Mononuclear cell (primary cell): Measurements from ENCODE around the gene CASP2. TPM values are rescaled to one million over a fixed set of nuclear protein-coding genes. Genes with fewer than 3 reads are reported as not detected.

Experiments used
- H3K27me3 ChIP-seq: 2 replicates; pipeline ENCODE4 v1.6.0; 2011; ENCODE audit warnings: low read length, control low read depth; ENCODE audit not compliant: insufficient read depth
- H3K4me1 ChIP-seq: 2 replicates; pipeline ENCODE4 v1.5.1; 2011; ENCODE audit warnings: mild to moderate bottlenecking, low read length, control low read depth; ENCODE audit not compliant: insufficient read depth
- H3K4me3 ChIP-seq: 2 replicates; pipeline ENCODE4 v1.5.1; 2011; ENCODE audit warnings: mild to moderate bottlenecking, low read length, moderate library complexity
- H3K9me3 ChIP-seq: 2 replicates; pipeline ENCODE4 v1.5.1; 2011; ENCODE audit warnings: low read depth, mild to moderate bottlenecking, control low read depth, low read length
- total RNA-seq: library from RNA; depleted of rRNA; stranded (reverse); fragments of >200 nt; gene quantifications from one replicate; pipeline ENCODE4 v1.2.3, GENCODE V29; 2012

Gene CASP2
- total RNA-seq, 1 donor, result 13.7 TPM

DNA sequence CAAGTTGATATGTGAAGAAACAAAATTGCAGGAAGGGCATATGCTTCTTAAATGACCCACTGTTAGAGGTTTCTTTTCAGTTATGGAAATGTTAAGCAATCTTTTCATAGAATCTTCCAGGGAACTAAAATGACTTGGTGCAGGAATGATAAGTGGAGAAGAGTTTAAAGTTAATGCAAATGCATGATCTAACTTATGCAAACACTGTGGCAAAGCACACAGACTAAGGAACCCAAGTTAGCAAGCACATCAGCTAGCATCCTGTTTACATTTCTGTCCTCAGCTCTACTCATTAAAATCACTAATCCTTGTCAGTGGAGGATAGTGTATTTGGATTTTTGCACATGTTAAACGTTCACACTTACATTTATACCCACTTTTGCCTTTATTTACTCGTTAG is 37.1 kb downstream of the CASP2 start:
- peaks cover 16% of the 10 kb centered on the region for H3K4me1 ChIP-seq
- no peak overlapping the region for H3K4me3 ChIP-seq
- no peaks in the 10 kb centered on the region for H3K9me3 ChIP-seq

DNA sequence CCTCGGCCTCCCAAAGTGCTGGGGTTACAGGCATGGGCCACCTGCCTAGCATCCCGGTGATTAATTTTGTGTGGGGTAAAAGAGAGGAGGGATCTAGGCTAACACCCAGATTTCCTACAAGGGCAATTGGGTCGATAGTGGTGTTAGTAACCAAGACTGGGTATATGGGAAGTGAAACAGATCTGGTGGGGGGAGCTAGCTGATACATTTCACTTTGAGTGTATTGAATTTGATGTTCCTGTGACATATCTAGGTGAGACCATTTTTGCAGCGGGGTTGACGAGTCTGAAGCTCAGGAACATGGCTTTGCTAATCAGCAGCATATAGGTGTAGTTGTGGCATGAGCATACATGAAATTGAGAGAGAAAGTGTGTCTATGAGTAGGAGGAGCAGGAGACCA is 39.8 kb downstream of the CASP2 start:
- H3K9me3 ChIP-seq, result no peaks in the 10 kb centered on the region
- H3K27me3 ChIP-seq, result no peaks in the 10 kb centered on the region
- H3K4me1 ChIP-seq, result peaks cover 20% of the 10 kb centered on the region
- no peak overlapping the region for H3K4me3 ChIP-seq

More for the DNA sequence above, 37.1 kb downstream of the CASP2 start:
- no peaks in the 10 kb centered on the region for H3K27me3 ChIP-seq

DNA sequence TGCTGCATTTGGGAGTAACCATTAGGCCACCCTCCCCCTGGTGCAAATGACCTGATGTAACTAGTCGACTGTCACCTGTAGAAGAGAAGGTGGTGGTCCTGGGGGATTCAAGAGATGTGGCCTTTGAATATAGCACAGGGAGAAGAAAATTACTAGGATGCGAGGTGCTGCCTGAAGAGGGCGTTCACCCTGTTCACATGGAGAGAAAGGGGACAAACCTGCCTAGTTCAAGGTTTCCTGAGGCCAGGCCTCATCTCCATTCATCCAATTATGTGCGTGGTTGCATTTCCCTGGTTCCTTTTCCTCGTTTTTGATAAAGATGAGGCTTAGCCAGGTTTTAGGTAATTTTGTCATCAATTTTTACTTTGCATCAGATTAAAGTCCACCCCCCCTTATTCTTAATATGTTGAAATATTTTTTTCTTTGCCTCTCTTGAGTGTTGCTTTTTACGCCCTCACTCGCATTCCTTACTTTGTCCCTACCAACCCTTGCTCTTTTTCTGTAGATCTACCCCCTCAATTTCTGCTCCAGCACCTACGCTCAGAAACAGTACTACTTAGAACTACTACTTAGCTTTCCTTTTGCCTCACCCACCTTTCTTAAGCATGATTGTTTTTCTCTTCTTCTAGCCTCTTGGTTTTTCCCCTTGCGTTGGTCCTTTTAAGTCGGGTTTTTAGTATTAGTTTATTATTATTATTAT is 41.5 kb downstream of the CASP2 start:
- H3K27me3 ChIP-seq, result no peaks in the 10 kb centered on the region
- no peaks in the 10 kb centered on the region for H3K9me3 ChIP-seq
- H3K4me1 ChIP-seq, result peaks cover 12% of the 10 kb centered on the region
- H3K4me3 ChIP-seq, result no peak overlapping the region

DNA sequence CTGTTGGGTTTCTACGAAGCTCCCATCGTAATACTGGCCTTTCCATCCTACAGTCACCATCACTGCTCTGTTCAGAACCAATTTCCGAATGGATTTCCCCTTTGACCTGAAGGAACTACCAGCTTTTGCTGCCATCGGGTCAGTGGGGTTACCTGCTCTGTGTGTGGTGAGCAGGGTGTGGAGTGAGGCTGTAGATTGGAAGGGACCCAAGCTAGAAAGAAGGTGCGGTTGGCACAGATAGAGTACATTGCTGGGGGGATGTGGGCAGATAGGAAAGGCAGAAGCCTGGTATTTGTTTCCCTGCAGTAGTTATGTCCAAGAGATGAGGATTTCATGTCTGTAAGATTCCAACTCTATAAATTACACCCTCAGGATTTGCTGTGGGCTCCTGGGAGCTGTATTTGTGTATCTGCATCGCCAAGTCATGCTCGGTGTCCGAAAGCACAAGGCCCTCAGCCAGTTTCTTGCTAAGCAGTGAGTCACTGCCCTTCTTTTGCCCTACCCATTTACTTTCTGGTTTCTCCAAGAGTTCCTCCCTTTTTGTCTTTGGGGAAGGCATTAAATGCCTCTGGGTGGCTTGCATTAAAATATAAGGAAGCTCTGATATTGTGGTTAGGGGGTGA is 43.1 kb downstream of the CASP2 start:
- Histone ChIP-seq H3K4me3 (no peak overlapping the region), H3K27me3 (no peaks in the 10 kb centered on the region), H3K4me1 (peaks cover 12% of the 10 kb centered on the region), H3K9me3 (no peaks in the 10 kb centered on the region)

DNA sequence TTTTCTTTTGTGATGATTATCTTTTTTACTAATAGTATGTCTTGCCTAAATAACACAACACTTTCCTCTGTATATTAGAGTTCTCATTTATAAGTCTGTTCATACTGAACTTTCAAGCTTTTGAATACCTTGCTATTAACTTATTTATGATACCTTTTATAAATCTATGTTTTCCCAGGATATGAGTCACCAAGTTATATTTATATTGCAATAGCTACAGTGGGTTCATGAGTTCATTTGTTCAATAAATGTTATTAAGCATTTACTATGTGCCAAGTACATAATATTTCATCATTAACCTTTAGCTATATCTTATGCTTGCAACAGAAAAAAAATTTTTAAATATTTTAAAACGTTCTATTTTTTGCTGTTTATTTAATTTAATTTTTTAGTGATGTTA is 46.1 kb downstream of the CASP2 start:
- no peak overlapping the region for H3K4me3 ChIP-seq
- H3K4me1 ChIP-seq, result peaks cover 9% of the 10 kb centered on the region
- H3K9me3 ChIP-seq, result no peaks in the 10 kb centered on the region
- no peaks in the 10 kb centered on the region for H3K27me3 ChIP-seq

DNA sequence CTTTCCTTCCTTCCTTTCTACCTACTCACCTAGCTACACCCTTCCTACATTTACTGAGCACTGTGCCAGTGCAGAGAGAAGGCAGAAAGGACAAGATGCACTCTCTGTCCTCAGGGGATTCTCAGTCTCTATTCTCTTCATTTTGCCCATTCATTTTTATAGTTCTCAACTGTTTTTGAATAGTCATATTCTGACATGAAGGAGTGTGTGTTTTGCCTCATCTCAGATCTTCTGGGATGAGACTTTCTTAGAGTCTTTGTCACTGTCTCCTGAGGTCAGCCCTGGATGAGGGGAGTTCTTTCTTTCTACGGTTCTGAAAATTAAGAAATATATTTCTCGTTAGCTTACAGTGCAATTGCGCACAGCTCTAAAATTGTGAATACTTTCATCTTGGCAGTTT is 49.1 kb downstream of the CASP2 start:
- no peaks in the 10 kb centered on the region for H3K4me1 ChIP-seq
- no peak overlapping the region for H3K4me3 ChIP-seq
- H3K9me3 ChIP-seq, result no peaks in the 10 kb centered on the region
- no peaks in the 10 kb centered on the region for H3K27me3 ChIP-seq

DNA sequence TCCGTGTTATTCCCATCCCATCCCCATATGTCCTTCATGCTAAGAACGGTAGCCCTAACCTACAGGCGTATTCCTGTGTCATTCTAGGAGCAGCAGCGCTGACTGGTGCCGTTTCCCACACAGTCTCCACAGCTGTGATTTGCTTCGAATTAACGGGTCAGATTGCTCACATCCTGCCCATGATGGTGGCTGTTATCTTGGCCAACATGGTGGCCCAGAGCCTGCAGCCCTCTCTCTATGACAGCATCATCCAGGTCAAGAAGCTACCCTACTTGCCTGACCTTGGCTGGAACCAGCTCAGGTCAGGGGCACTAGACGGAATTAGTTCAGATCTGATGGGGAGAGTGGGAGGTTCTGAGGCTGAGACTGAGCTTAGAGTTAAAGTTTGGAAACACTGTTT is 53.7 kb downstream of the CASP2 start:
- H3K4me3 ChIP-seq, result no peak overlapping the region
- peaks cover 2% of the 10 kb centered on the region for H3K27me3 ChIP-seq
- no peaks in the 10 kb centered on the region for H3K9me3 ChIP-seq
- H3K4me1 ChIP-seq, result peaks cover 9% of the 10 kb centered on the region

DNA sequence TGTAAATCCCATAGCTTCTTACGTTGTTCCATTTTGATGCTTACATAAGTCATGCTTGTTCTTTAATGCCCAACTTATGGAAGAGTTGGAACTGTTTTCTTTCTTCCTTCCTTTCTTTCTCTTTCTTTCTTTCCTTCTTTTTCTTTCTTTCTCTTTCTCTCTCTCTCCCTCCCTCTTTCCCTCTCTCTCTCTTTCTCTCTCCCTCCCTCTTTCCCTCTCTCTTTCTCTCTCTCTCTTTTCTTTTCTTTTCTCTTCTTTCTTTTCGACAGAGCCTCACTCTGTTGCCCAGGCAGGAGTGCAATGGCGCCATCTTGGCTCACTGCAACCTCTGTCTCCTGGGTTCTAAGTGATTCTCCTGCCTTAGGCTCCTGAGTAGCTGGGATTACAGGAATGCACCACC is 55.4 kb downstream of the CASP2 start:
- peaks cover 9% of the 10 kb centered on the region for H3K4me1 ChIP-seq
- no peak overlapping the region for H3K4me3 ChIP-seq
- no peaks in the 10 kb centered on the region for H3K9me3 ChIP-seq
- peaks cover 5% of the 10 kb centered on the region for H3K27me3 ChIP-seq

DNA sequence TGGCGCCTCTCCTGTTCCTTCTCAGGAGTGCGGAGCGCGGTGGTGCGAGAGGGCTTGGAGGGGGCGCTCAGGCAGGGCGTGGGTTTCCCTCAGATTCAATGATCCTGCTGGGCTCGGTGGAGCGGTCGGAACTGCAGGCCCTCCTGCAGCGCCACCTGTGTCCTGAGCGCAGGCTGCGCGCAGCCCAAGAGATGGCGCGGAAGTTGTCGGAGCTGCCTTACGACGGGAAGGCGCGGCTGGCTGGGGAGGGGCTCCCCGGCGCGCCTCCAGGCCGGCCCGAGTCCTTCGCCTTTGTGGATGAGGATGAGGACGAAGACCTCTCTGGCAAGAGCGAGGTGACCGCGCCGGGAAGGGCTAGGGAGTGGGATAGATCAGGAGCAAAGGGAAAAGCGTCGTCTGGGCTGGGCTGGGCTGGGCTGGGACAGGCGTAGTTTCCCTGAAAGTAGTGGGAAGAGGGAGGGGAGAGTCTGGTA is 57.3 kb downstream of the CASP2 start:
- H3K4me1 ChIP-seq, result peaks cover 9% of the 10 kb centered on the region
- H3K27me3 ChIP-seq, result peaks cover 5% of the 10 kb centered on the region
- no peaks in the 10 kb centered on the region for H3K9me3 ChIP-seq
- H3K4me3 ChIP-seq, result no peak overlapping the region

DNA sequence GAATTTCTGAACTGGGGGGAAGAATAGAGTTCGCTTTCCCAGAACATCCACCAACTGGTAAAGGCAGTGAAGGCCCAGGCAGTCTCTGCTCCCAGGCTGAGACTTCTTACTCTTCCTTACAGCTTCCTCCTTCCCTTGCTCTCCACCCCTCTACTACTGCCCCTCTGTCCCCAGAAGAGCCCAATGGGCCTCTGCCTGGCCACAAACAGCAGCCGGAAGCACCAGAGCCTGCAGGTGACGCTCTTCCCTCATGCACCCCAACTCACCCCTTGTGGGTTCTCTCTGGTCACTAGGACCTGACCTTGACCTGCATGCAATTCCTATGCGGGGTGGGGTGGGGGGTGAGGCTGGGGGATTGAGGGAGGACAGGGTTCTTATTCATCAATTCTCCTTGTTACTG is 57.9 kb downstream of the CASP2 start:
- H3K9me3 ChIP-seq, result no peaks in the 10 kb centered on the region
- no peak overlapping the region for H3K4me3 ChIP-seq
- peaks cover 9% of the 10 kb centered on the region for H3K4me1 ChIP-seq
- peaks cover 5% of the 10 kb centered on the region for H3K27me3 ChIP-seq

DNA sequence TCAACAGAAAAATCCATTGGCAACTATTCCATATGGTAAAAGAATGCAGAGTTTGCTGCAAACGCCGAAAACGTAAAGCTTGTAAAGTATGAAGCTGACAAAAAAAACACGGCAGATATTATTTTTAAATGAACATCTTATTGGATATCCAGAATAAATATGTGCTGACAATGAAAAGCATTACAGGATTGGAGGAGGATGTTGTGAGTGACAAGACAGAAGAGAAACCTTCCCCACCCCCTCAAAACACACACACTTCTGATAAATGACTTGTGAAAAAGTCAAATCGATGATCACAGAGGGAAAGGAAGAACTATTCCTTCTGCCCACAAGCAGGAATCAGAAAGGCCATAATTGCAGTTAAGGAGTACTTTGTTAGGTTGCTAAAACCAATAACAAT is 59.8 kb downstream of the CASP2 start:
- H3K9me3 ChIP-seq, result no peaks in the 10 kb centered on the region
- peaks cover 9% of the 10 kb centered on the region for H3K4me1 ChIP-seq
- H3K4me3 ChIP-seq, result no peak overlapping the region
- peaks cover 5% of the 10 kb centered on the region for H3K27me3 ChIP-seq

DNA sequence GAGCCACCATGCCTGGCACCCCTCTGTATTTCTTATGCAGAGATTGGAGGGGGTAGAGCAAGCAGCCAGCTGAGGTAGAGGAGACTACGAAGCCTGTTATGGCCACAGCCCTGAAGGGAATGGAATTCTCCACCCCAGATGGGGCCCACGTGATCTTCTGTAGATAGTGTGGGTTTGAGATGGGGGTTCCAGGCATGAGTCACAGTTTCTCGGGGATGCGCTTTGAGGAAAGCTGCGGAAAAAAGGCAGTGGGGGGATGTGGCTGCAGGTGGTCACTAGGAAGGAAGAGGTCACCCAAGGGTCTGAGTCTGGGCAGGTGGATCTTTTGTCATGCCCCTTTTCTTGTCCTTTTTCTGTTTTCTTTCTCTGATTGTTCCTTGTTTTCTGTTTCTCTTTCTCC is 62.9 kb downstream of the CASP2 start:
- Histone ChIP-seq H3K4me1 (no peaks in the 10 kb centered on the region), H3K9me3 (no peaks in the 10 kb centered on the region), H3K27me3 (peaks cover 5% of the 10 kb centered on the region), H3K4me3 (no peak overlapping the region)

DNA sequence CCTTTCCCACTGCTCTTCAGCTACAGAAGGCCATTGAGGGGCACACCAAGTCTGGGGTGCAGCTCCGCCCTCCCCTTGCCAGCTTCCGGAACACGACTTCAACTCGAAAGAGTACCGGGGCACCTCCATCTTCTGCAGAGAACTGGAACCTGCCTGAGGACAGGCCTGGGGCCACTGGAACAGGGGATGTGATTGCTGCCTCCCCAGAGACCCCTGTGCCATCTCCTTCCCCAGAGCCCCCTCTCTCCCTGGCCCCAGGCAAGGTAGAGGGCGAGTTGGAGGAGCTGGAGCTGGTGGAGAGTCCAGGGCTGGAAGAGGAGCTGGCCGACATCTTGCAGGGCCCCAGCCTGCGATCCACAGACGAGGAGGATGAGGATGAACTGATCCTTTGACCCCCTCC is 63.4 kb downstream of the CASP2 start:
- Histone ChIP-seq H3K4me1 (no peaks in the 10 kb centered on the region), H3K27me3 (peaks cover 3% of the 10 kb centered on the region), H3K9me3 (no peaks in the 10 kb centered on the region), H3K4me3 (no peak overlapping the region)

DNA sequence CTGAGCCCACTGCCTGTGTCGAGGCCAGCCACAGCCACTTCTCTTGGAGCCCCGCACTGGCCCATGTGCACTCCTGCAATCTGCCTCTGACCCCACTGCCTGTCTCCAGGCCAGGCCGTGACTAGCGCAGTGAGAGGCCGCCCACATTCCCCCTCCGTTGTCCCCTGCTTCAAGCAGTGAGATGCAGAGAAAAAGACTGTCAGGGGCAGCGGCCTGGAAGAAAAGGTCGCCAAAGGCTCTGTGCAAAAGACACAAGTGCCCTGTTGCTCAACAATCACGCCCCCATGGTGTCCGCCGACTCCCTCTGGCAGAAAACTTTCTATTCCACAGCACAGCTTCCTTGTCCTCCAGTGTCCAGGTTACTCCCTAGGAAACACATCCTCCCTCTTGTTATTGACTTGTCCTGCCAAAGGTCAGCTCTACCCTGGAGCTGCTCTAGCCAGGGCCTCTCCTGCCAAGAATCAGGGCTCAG is 64.4 kb downstream of the CASP2 start:
- Histone ChIP-seq H3K9me3 (no peaks in the 10 kb centered on the region), H3K4me1 (no peaks in the 10 kb centered on the region), H3K27me3 (peaks cover 2% of the 10 kb centered on the region), H3K4me3 (no peak overlapping the region)

DNA sequence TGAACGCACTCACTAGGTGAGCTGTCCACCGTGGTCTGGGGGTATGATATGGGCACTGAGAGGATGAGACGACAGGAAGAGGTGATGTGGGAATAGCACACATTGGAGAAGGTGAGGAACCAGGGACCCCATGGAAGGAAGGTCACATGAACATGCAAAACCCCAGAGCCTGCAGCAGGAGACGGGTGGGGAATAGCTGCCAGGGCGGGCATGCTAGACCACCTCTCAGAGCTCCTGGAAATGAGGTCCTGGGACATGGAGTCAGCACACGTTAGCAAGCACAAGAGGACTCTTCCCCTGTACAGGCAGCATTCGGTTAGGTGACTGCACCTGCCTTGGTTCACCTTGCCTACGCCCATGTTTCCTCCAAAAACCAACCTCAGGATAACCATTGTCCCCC is 66.2 kb downstream of the CASP2 start:
- Histone ChIP-seq H3K4me3 (no peak overlapping the region), H3K27me3 (no peaks in the 10 kb centered on the region), H3K9me3 (no peaks in the 10 kb centered on the region), H3K4me1 (no peaks in the 10 kb centered on the region)

DNA sequence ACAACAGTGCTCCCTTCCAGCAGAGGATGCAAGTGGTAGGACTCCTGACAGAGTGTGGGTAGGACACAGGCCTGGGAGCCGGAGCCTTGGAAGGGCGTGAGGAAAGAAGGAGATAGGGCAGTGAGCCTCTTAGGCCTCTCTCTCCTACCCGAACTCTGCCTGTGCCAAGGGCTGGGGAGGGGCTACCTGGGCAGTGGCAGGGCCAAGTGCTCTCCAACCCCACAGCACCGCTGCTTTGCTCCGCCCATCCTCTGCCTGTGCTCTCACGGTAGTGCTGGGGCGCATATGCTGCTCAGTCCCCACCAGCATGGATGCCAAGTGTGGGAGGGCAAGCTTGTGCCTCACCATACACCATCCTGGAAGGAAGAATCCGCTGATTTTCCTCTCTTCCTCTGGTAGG is 66.8 kb downstream of the CASP2 start:
- Histone ChIP-seq H3K27me3 (no peaks in the 10 kb centered on the region), H3K4me1 (peaks cover 4% of the 10 kb centered on the region), H3K4me3 (no peak overlapping the region), H3K9me3 (no peaks in the 10 kb centered on the region)
